Measurements from ENCODE around the gene RNF149. TPM values are rescaled to one million over a fixed set of nuclear protein-coding genes. Genes with fewer than 3 reads are reported as not detected.
A peak's percentile ranks its signal among the peaks of the same experiment; 100 is the strongest.
"Not testable (repeated sequence)": the region's sequence is repeated elsewhere in the genome, so short reads cannot be mapped to it uniquely, and the experiment has no call there.

RNF149 gene
- total and polyA plus RNA-seq, 2 donors = 26.3 to 113 TPM

DNA sequence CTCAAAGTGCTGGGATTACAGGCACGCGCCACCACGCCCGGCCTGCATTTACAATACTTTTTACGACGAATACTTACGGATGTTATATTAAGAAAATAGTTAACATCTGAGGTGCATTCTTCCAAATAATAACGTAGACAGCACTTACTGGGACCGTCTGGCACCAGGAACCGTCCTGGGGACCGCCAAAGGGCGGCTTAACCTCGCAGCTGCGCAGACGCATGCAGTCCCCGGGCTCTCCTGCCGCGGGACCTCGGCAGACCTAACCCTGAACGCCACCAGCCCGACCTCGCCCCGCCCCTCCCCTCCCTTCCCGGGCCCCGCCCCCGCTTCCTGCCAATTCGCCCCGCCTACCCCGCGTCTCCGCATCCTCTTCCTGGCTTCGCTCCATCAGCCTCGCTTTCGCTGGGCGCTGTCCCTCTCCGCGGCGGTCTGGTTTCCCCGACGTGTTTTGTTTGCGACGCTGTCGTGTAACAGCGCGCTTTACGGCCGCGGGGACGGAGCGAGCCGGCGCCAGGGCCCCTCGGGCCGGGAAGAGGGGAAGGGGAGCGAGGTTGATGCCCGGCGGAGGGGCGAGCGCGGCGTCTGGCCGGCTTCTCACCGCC lies 56.0 kb downstream of the RNF149 start, which contains the start of gene CNOT11:
TSS of gene CNOT11 (plus strand) at position 479 of the 605 bp plus-strand sequence. CDS start at position 558, 79 bp downstream.
- Histone ChIP-seq H3K4me1 (ENCODE audit: insufficient read depth) (peaks cover 4% of the 10 kb centered on the region), H3K27ac (ENCODE audit: low read depth) (peak within 1 kb of the TSS; percentile 85), H3K4me3 (ENCODE audit: low read depth, low read length) (peak within 1 kb of the TSS; percentile 90), H3K36me3 (ENCODE audit: insufficient read depth) (no peaks in the 10 kb centered on the region)
- DNase-seq (ENCODE audit: extremely low spot score) = peak; percentile 97
- under 1% methylated on average over 63 of the region's 63 CpGs for WGBS

DNA sequence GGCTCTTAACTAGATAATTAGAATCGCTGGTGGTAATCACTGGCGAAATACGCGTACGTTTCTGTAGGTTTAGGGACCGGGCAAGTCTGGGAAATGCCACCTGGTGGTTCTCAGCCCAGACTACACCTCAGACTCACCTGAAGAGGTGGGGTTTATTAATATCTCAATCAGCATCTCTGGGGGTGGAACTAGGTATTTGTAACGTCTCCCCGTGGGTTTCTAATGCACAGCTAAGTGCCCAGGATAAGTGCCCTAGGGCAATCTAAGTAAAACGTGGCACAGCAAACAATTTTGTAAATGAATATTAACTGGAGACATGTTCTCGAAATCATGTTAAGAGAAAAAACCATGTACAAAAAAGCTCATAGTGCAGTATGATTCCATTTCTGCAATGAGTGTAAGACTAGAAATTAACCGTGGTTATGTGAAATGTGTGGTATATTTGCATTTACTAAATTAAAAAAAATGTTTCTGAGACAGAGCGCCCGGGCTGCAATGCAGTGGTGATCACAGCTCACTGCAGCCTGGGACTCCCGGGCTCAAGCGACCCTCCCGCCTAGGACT lies 56.6 kb downstream of the RNF149 start:
- WGBS = 37% methylated on average over 16 of the region's 16 CpGs
- Histone ChIP-seq H3K27ac (ENCODE audit: low read depth) (no peak overlapping the region), H3K36me3 (ENCODE audit: insufficient read depth) (no peaks in the 10 kb centered on the region), H3K4me1 (ENCODE audit: insufficient read depth) (peaks cover 4% of the 10 kb centered on the region), H3K4me3 (ENCODE audit: low read depth, low read length) (peak overlapping the region; percentile 45)
- DNase-seq (ENCODE audit: extremely low spot score) = no peak

DNA sequence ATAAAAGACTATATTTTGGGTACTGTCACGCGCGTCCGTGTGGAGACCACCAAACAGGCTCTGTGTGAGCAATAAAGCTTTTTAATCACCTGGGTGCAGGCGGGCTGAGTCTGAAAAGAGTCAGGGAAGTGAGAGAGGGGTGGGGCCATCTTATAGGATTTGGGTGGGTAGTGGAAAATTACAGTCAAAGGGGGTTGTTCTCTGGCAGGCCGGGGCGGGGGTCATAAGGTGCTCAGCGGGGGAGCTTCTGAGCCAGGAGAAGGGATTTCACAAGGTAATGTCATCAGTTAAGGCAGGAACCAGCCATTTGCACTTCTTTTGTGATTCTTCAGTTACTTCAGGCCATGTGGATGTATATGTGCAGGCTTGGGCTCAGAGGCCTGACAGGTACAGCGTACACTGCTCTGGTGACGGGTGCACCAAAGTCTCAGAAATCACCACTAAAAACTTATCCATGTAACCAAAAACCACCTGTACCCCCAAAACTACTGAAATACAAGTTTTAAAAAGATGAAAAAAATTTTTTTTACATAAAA lies 57.2 kb downstream of the RNF149 start:
- not testable (repeated sequence) for H3K4me1 ChIP-seq (ENCODE audit: insufficient read depth); H3K27ac ChIP-seq (ENCODE audit: low read depth); H3K36me3 ChIP-seq (ENCODE audit: insufficient read depth); DNase-seq (ENCODE audit: extremely low spot score); H3K4me3 ChIP-seq (ENCODE audit: low read depth, low read length)
- WGBS = 77% methylated on average over 10 of the region's 10 CpGs

DNA sequence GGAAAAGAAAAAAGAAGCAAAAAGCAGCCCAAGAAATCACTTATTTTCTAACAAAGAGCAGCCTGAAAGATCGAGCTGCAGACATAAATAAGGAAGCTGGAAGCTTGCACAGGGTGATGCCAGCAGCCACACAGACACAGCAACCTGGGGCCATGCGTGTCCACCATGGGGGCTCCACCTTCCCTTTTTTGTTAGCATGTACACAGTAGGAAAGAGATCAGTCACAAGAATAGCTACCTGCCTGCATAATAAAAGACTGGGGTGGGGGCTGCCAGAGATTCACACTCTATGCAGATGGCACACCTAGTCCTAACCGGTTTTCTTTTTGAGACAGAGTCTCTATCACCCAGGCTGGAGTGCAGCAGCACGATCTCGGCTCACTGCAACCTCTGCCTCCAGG lies 58.7 kb downstream of the RNF149 start:
- WGBS = 73% methylated on average over 5 of the region's 5 CpGs
- Histone ChIP-seq H3K4me1 (ENCODE audit: insufficient read depth) (peaks cover 2% of the 10 kb centered on the region), H3K27ac (ENCODE audit: low read depth) (no peak overlapping the region), H3K4me3 (ENCODE audit: low read depth, low read length) (no peak overlapping the region), H3K36me3 (ENCODE audit: insufficient read depth) (no peaks in the 10 kb centered on the region)
- no peak for DNase-seq (ENCODE audit: extremely low spot score)

DNA sequence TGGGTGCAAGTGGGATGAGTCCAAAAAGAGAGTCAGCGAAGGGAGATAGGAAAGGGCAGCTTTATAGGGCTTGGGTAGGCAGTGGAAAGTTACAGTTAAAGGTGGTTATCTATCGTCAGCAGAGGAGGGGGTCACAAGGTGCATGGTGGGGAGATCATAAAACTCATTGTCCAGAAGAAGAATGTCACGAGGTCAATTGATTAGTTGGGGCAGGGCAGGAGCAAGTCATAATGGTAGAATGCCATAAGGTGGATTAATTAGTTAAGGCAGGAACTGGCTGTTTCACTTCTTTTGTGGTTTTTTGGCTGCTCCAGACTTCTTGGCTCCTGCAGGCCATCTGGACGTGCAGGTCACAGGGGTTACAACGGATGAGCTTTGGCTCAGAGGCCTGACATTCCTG lies 59.7 kb downstream of the RNF149 start:
- not testable (repeated sequence) for H3K4me3 ChIP-seq (ENCODE audit: low read depth, low read length); H3K27ac ChIP-seq (ENCODE audit: low read depth); H3K36me3 ChIP-seq (ENCODE audit: insufficient read depth); H3K4me1 ChIP-seq (ENCODE audit: insufficient read depth); DNase-seq (ENCODE audit: extremely low spot score)
- 71% methylated on average over 5 of the region's 5 CpGs for WGBS

DNA sequence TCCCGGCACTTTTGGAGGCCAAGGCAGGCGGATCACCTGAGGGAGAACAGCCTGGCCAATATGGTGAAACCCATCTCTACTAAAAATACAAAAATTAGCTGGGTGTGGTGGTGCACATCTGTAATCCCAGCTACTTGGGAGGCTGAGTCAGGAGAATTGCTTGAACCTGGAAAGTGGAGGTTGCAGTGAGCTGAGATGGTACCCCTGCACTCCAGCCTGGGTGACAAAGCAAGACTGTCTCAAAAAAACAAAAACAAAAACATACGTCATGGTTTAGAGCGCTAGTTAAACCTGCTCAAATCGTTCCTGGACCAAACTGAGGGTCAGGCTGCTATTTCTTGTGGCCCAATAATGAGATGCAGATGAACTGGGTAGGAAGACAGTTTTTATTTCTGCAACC lies 63.0 kb downstream of the RNF149 start:
- not testable (repeated sequence) for H3K36me3 ChIP-seq (ENCODE audit: insufficient read depth); H3K4me3 ChIP-seq (ENCODE audit: low read depth, low read length); H3K4me1 ChIP-seq (ENCODE audit: insufficient read depth); H3K27ac ChIP-seq (ENCODE audit: low read depth); DNase-seq (ENCODE audit: extremely low spot score)
- 94% methylated on average over 5 of the region's 5 CpGs for WGBS

DNA sequence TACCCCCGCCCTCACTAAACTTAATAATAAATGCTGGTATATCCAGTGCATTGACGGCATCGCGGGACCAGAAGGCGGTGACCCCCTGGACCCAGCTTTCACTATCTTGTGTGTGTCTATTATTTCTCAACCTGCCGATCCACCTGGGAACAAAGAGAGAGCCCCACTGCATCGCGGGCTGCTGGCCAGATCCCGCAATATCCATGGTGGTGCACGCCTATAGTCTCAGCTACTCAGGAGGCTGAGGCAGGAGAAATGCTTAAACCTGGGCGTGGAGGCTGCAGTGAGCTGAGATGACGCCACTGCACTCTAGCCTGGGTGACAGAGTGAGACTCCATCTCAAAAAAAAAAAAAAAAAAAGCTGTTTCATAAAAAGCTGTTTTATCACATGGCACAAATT lies 63.6 kb downstream of the RNF149 start:
- 91% methylated on average over 12 of the region's 12 CpGs for WGBS

DNA sequence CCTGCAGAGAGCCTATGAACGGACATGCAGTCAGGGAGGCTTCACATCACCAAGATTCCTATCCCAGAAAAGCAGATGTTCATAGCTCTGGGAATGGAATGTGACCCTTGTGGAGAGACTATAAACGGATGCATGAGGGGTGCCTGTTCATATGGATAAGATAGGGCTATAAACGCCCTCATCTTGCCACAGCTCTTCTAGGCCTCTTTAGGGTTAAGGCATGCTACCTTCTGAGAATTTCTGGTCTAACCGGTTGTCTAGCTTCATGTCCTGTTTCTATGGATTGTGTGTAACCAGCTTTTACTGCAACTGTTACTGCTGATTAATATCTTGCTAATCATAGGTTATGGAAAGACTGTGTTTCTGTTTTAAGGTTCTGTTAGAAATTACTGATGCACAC lies 64.1 kb downstream of the RNF149 start:
- not testable (repeated sequence) for DNase-seq (ENCODE audit: extremely low spot score); H3K4me1 ChIP-seq (ENCODE audit: insufficient read depth); H3K27ac ChIP-seq (ENCODE audit: low read depth); H3K4me3 ChIP-seq (ENCODE audit: low read depth, low read length); H3K36me3 ChIP-seq (ENCODE audit: insufficient read depth)
- 74% methylated on average over 4 of the region's 4 CpGs for WGBS

More for the DNA sequence above, 63.6 kb downstream of the RNF149 start:
- not testable (repeated sequence) for H3K4me1 ChIP-seq (ENCODE audit: insufficient read depth); H3K4me3 ChIP-seq (ENCODE audit: low read depth, low read length); H3K36me3 ChIP-seq (ENCODE audit: insufficient read depth); DNase-seq (ENCODE audit: extremely low spot score); H3K27ac ChIP-seq (ENCODE audit: low read depth)

DNA sequence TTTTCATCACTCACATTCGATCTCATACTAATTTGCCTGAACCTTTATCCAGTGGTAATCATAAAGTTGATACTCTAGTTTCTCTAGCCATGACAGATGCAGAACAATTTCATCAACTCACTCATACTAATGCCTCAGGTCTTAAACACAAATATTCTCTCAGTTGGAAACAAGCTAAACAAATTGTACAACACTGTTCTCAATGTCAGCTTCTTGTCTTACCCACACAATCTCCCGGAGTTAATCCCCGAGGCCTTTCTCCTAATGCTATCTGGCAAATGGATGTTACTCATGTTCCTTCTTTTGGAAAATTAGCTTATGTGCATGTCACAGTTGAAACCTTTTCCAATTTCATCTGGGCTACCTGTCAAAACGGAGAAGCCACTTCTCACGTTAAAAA lies 67.3 kb downstream of the RNF149 start:
- 49% methylated on average over 5 of the region's 5 CpGs for WGBS
- H3K36me3 ChIP-seq (ENCODE audit: insufficient read depth) = no peaks in the 10 kb centered on the region
- H3K27ac ChIP-seq (ENCODE audit: low read depth) = no peak overlapping the region
- no peak for DNase-seq (ENCODE audit: extremely low spot score)
- no peaks in the 10 kb centered on the region for H3K4me1 ChIP-seq (ENCODE audit: insufficient read depth)
- H3K4me3 ChIP-seq (ENCODE audit: low read depth, low read length) = no peak overlapping the region

DNA sequence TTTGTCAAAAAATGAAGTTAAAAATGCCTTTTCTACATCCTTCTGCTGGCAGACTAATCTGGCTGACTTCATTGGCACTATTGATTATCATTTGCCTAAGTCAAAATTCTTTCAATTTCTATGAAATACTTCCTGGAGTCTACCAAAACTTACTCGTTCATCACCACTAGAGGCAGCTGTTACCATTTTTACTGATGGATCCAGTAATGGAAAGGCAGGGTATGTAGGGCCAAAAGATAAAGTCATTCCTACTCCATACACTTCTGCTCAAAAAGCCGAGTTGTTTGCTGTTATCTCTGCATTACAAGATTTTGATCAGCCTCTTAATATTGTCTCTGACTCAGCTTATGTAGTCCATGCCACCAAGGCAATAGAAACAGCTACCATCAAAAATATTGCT lies 67.8 kb downstream of the RNF149 start:
- not testable (repeated sequence) for H3K27ac ChIP-seq (ENCODE audit: low read depth); H3K4me3 ChIP-seq (ENCODE audit: low read depth, low read length); H3K4me1 ChIP-seq (ENCODE audit: insufficient read depth); H3K36me3 ChIP-seq (ENCODE audit: insufficient read depth); DNase-seq (ENCODE audit: extremely low spot score)
- 17% methylated on average over 2 of the region's 2 CpGs for WGBS

DNA sequence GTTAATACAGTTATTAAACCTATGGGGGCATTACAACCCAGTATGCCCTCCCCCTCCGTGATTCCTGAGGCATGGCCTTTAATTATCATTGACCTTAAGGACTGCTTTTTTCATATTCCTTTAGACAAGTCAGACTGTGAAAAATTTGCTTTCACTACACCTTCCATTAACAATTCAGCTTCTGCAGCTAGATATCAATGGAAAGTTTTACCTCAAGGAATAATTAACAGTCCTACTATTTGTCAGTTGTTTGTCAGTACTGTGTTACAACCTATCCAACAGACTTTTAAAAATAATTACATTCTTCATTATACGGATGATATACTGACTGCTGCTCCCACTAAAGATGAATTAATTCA lies 68.8 kb downstream of the RNF149 start:
- WGBS = 82% methylated on average over 2 of the region's 2 CpGs
- not testable (repeated sequence) for H3K4me1 ChIP-seq (ENCODE audit: insufficient read depth)

DNA sequence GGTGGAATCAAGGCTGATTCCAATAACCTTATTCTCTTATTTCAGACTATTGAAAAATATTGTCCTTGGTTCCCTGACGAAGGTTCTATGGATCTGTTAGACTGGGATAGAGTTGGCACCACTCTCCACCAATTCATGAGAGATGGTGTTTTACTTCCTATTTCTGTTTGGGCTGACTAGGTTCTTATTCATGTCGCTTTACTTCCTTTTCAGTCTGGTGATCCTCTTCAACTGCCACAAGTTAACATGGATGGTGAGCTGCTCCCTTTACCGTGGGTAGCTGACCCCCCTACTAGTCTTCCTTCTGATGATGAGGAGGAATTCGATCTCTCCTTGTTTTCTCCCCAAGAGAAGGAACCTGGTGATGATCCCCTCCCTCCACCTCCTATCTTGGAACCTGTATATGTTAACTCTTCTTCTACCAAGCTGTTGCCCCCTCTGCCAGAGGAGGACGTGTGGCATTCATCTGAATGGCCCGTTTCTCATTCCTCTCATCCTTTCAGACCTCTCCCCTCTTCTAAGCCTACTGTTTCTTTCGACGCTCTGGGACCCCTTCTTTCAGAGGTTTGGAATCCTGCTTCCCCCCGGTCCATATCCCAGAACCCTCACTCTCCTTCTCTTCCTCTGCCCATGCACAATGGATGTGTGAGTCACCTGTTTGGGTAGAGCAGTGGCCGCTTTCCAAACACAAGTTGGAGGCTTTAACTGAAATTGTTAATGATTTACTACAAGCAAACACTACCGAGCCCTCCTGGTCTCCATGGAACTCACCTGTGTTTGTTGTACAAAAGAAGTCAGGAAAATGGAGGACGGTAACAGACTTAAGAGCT lies 69.4 kb downstream of the RNF149 start:
- WGBS = 83% methylated on average over 12 of the region's 12 CpGs
- Histone ChIP-seq H3K4me3 (ENCODE audit: low read depth, low read length) (no peak overlapping the region), H3K4me1 (ENCODE audit: insufficient read depth) (no peaks in the 10 kb centered on the region), H3K36me3 (ENCODE audit: insufficient read depth) (no peaks in the 10 kb centered on the region), H3K27ac (ENCODE audit: low read depth) (peak overlapping the region; percentile 35)
- peak; percentile 70 for DNase-seq (ENCODE audit: extremely low spot score)

More for the DNA sequence above, 68.8 kb downstream of the RNF149 start:
- H3K36me3 ChIP-seq (ENCODE audit: insufficient read depth); DNase-seq (ENCODE audit: extremely low spot score); H3K4me3 ChIP-seq (ENCODE audit: low read depth, low read length); H3K27ac ChIP-seq (ENCODE audit: low read depth): not testable (repeated sequence)

DNA sequence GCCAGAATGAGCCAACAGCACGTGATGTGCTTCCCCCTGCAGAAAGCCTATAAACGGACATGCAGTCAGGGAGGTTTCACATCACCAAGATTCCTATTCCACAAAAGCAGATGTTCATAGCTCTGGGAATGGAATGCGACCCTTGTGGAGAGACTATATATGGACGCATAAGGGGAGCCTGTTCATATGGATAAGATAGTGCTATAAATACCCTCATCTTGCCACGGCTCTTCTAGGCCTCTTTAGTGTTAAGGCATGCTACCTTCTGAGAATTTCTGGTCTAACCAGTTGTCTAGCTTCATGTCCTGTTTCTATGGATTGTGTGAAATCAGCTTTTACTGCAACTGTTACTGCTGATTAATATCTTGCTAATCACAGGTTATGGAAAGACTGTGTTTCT lies 70.6 kb downstream of the RNF149 start:
- WGBS = 27% methylated on average over 5 of the region's 5 CpGs
- H3K4me1 ChIP-seq (ENCODE audit: insufficient read depth); H3K4me3 ChIP-seq (ENCODE audit: low read depth, low read length); H3K27ac ChIP-seq (ENCODE audit: low read depth); DNase-seq (ENCODE audit: extremely low spot score); H3K36me3 ChIP-seq (ENCODE audit: insufficient read depth): not testable (repeated sequence)

DNA sequence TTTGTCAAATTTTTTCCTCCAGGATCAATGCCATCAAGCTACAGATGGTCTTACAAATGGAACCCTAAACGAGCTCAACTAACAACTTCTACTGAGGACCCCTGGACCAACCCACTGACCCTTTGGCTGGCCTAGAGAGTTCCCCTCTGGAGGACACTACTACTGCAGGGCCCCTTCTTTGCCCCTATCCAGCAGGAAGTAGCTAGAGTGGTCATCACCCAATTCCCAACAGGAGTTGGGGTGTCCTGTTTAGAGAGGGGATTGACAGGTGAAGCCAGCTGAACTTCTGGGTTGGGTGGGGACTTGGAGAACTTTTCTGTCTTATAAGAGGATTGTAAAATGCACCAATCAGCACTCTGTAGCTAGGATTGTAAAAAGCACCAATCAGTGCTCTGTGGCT lies 72.5 kb downstream of the RNF149 start:
- 80% methylated on average over 1 of the region's 1 CpG for WGBS
- DNase-seq (ENCODE audit: extremely low spot score); H3K27ac ChIP-seq (ENCODE audit: low read depth): not testable (repeated sequence)

More for the DNA sequence above, 72.5 kb downstream of the RNF149 start:
- not testable (repeated sequence) for H3K4me3 ChIP-seq (ENCODE audit: low read depth, low read length); H3K4me1 ChIP-seq (ENCODE audit: insufficient read depth); H3K36me3 ChIP-seq (ENCODE audit: insufficient read depth)
